Thoracic aorta (tissue), 2 donors: ENCODE data around the gene CTSE. TPM values are rescaled to one million over a fixed set of nuclear protein-coding genes. Genes with fewer than 3 reads are reported as not detected.

ENCODE experiments used
- ATAC-seq: fragments of 150-250 bp; one replicate; pipeline ENCODE4 v1.8.0; 2017; ENCODE audit warnings: low read depth; ENCODE audit not compliant: insufficient number of reproducible peaks, low FRiP score
- DNase-seq: peaks from one replicate; pipeline ENCODE4 v3.0.0-alpha.2; 2020; ENCODE audit warnings: low spot score
- H3K27ac ChIP-seq, 2 donors: fragments of 200-600 bp; sonication (generic); 1 replicate in 1 of 2; 2 replicates in 1 of 2; pipeline ENCODE4 v1.5.1; 2016; ENCODE audit warnings: mild to moderate bottlenecking in 2 of 2, moderate library complexity in 2 of 2
- H3K27me3 ChIP-seq: fragments of 200-600 bp; sonication (generic); replicated peaks from 2 replicates; pipeline ENCODE4 v1.6.0; 2016; ENCODE audit warnings: mild to moderate bottlenecking; ENCODE audit not compliant: insufficient read depth
- H3K36me3 ChIP-seq: fragments of 200-600 bp; sonication (generic); one replicate; pipeline ENCODE4 v1.5.1; 2016
- H3K4me1 ChIP-seq, 2 donors: fragments of 200-600 bp; sonication (generic); 1 replicate in 1 of 2; 2 replicates in 1 of 2; pipeline versions ENCODE4 v1.5.1 to v1.6.0; 2016; ENCODE audit warnings: low read depth in 2 of 2, mild to moderate bottlenecking in 1 of 2; ENCODE audit not compliant: control insufficient read depth in 1 of 2
- H3K4me3 ChIP-seq: fragments of 200-600 bp; sonication (generic); 2 replicates; pipeline ENCODE4 v1.5.1; 2016; ENCODE audit warnings: mild to moderate bottlenecking
- H3K9me3 ChIP-seq: fragments of 200-600 bp; sonication (generic); 2 replicates; pipeline ENCODE4 v1.5.1; 2016
- CTCF ChIP-seq: fragments of 200-600 bp; sonication (generic); IDR thresholded peaks from one replicate; pipeline ENCODE4 v1.5.1; 2019; ENCODE audit warnings: antibody characterized with exemption
- total RNA-seq, 2 donors: library from RNA; depleted of rRNA; stranded (reverse); fragments of >200 nt; gene quantifications; one replicate each; pipeline versions ENCODE4 v1.1.0 to v1.2.3, GENCODE V29; 2016

Gene CTSE
- total RNA-seq, 2 donors from 2014 or later: 22.2 TPM; not detected in 1

- ATAC-seq (no peak), DNase-seq (no peak)
- Histone ChIP-seq H3K27ac (peak overlapping the region in 1 of 2 donors; percentile 46), H3K36me3 (peaks cover 3% of the 10 kb centered on the region), H3K4me3 (no peak overlapping the region), H3K27me3 (no peaks in the 10 kb centered on the region), H3K4me1 (peaks cover 6 to 16% of the 10 kb centered on the region in 2 donors), H3K9me3 (no peaks in the 10 kb centered on the region)
- TF ChIP-seq CTCF: no peak
Measured at GRCh38 chr1:205986861-205987260, 36.8 kb downstream of the CTSE start.

- Histone ChIP-seq H3K9me3 (no peaks in the 10 kb centered on the region), H3K4me1 (peaks cover 6 to 16% of the 10 kb centered on the region in 2 donors), H3K27ac (peak overlapping the region in 1 of 2 donors; percentile 46), H3K4me3 (no peak overlapping the region), H3K36me3 (peaks cover 3% of the 10 kb centered on the region), H3K27me3 (no peaks in the 10 kb centered on the region)
- no peak for DNase-seq
- TF ChIP-seq CTCF: no peak
- ATAC-seq: no peak
Measured at GRCh38 chr1:205986292-205986691, 37.4 kb downstream of the CTSE start.

GRCh38 chr1:205985330-205986005 lies 38.2 kb downstream of the CTSE start:
- no peak overlapping the region for H3K27ac ChIP-seq
- H3K9me3 ChIP-seq: no peaks in the 10 kb centered on the region
- H3K4me1 ChIP-seq: peaks cover 6 to 16% of the 10 kb centered on the region in 2 donors
- DNase-seq (no peak), ATAC-seq (no peak)
- no peak for TF ChIP-seq CTCF
- peaks cover 3% of the 10 kb centered on the region for H3K36me3 ChIP-seq
- no peak overlapping the region for H3K4me3 ChIP-seq
- H3K27me3 ChIP-seq: no peaks in the 10 kb centered on the region

GRCh38 chr1:205983925-205984725 lies 39.6 kb downstream of the CTSE start:
- DNase-seq: no peak
- no peak overlapping the region for H3K27ac ChIP-seq

More at GRCh38 chr1:205983925-205984725, 39.6 kb downstream of the CTSE start:
- Histone ChIP-seq H3K36me3 (peaks cover 3% of the 10 kb centered on the region), H3K27me3 (no peaks in the 10 kb centered on the region), H3K9me3 (no peaks in the 10 kb centered on the region), H3K4me3 (no peak overlapping the region), H3K4me1 (peaks cover 6 to 16% of the 10 kb centered on the region in 2 donors)
- peak; percentile 38 for ATAC-seq
- peak; percentile 59 for TF ChIP-seq CTCF
